Gastrocnemius medialis (tissue), 4 donors: ENCODE results near the gene VWA8.

Experiments
- CTCF ChIP-seq, 5 experiments: fragments of 450-650 bp in 3 of 5; fragments of 200-600 bp in 2 of 5; sonication (generic) in 2 of 5; IDR thresholded peaks in 4 of 5; conservative IDR thresholded peaks in 1 of 5; 1 replicate in 4 of 5; 2 replicates in 1 of 5; pipeline ENCODE4 v1.5.1; 2016 to 2019; ENCODE audit warnings: antibody characterized with exemption in 5 of 5, mild to moderate bottlenecking in 3 of 5, moderate library complexity in 3 of 5
- POLR2A ChIP-seq, 2 donors: fragments of 450-650 bp; IDR thresholded peaks; one replicate each; pipeline ENCODE4 v1.6.1; 2017; ENCODE audit warnings: antibody characterized with exemption in 2 of 2, mild to moderate bottlenecking in 2 of 2, moderate library complexity in 2 of 2

GRCh38 chr13:41621716-41622431 is 339.0 kb downstream of the VWA8 start:
- TF ChIP-seq CTCF (IDR thresholded peaks at IDR 0.05 in 4 of 5, conservative IDR thresholded peaks at IDR 0.05 in 1 of 5) (no peak), POLR2A (IDR thresholded peaks at IDR 0.05) (no peak)
